ENCODE measurements around the gene CCL4. TPM values are rescaled to one million over a fixed set of nuclear protein-coding genes. Genes with fewer than 3 reads are reported as not detected.

The CCL4 gene
- total and polyA plus RNA-seq, 2 experiments from 2014 or later, result not detected

DNA sequence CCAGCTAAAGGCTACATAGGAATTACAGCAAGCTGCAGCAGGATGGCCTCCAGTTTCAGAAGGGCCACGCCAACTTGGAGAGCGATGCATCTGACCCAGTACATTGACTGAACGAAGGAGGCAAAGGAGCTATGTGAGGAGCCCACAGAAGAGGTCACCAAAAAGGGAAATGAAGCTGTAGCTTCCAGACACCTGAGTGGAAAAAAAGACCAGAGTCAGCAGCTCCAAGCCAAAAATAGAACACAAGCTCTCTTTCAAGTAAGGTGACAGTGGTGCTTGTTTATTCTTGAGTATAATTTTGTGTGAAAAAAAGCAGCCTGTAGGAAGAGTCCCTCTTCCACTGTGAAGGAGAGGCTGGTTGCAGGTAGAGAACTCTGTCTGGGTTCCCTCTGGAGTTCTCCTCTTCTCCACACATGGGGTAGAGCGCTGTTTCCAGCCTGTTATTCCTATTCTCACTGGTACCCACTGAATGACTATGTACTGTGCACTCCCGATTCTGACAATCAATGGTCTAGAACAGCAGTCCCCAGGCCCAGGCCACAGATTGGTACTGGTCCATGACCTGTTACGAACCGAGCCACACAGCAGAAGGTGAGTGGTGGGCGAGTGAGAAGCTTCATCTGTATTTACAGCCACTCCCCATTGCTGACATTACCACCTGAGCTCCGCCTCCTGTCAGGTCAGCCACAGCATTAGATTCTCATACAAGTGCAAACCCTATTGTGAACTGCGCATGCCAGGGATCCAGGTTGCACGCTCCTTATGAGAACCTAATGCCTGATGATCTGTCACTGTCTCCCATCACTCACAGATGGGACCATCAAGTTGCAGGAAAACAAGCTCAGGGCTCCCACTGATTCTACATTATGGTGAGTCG lies 15.1 kb downstream of the CCL4 start (continued):
- TF ChIP-seq EZH2 (IDR thresholded peaks at IDR 0.05; ENCODE audit: low read depth, unreplicated experiment) (no peak), ETS1 (IDR thresholded peaks at IDR 0.05) (no peak), NANOG (IDR thresholded peaks at IDR 0.05; ENCODE audit: borderline replicate concordance) (no peak), JUNB (IDR thresholded peaks at IDR 0.05; ENCODE audit: unreplicated experiment) (no peak), EZH2phosphoT487 (IDR thresholded peaks at IDR 0.05; ENCODE audit: unreplicated experiment) (no peak), STAT1 (IDR thresholded peaks at IDR 0.05; ENCODE audit: unreplicated experiment) (no peak), ZNF331 (CRISPR knock-in tag; IDR thresholded peaks at IDR 0.05; ENCODE audit: low read depth) (no peak), POLR2AphosphoS5 (IDR thresholded peaks at IDR 0.05; ENCODE audit: low read depth) (no peak)

- TF ChIP-seq CREB1 (CRISPR knock-in tag; IDR thresholded peaks at IDR 0.05; ENCODE audit: low read depth) (no peak), JUNB (IDR thresholded peaks at IDR 0.05; ENCODE audit: unreplicated experiment) (no peak), REST (IDR thresholded peaks at IDR 0.05; ENCODE audit: unreplicated experiment) (no peak), ZNF114 (CRISPR knock-in tag; IDR thresholded peaks at IDR 0.05) (no peak), ZNF331 (CRISPR knock-in tag; IDR thresholded peaks at IDR 0.05; ENCODE audit: low read depth) (no peak)
- TF ChIP-seq, protein P1, sequence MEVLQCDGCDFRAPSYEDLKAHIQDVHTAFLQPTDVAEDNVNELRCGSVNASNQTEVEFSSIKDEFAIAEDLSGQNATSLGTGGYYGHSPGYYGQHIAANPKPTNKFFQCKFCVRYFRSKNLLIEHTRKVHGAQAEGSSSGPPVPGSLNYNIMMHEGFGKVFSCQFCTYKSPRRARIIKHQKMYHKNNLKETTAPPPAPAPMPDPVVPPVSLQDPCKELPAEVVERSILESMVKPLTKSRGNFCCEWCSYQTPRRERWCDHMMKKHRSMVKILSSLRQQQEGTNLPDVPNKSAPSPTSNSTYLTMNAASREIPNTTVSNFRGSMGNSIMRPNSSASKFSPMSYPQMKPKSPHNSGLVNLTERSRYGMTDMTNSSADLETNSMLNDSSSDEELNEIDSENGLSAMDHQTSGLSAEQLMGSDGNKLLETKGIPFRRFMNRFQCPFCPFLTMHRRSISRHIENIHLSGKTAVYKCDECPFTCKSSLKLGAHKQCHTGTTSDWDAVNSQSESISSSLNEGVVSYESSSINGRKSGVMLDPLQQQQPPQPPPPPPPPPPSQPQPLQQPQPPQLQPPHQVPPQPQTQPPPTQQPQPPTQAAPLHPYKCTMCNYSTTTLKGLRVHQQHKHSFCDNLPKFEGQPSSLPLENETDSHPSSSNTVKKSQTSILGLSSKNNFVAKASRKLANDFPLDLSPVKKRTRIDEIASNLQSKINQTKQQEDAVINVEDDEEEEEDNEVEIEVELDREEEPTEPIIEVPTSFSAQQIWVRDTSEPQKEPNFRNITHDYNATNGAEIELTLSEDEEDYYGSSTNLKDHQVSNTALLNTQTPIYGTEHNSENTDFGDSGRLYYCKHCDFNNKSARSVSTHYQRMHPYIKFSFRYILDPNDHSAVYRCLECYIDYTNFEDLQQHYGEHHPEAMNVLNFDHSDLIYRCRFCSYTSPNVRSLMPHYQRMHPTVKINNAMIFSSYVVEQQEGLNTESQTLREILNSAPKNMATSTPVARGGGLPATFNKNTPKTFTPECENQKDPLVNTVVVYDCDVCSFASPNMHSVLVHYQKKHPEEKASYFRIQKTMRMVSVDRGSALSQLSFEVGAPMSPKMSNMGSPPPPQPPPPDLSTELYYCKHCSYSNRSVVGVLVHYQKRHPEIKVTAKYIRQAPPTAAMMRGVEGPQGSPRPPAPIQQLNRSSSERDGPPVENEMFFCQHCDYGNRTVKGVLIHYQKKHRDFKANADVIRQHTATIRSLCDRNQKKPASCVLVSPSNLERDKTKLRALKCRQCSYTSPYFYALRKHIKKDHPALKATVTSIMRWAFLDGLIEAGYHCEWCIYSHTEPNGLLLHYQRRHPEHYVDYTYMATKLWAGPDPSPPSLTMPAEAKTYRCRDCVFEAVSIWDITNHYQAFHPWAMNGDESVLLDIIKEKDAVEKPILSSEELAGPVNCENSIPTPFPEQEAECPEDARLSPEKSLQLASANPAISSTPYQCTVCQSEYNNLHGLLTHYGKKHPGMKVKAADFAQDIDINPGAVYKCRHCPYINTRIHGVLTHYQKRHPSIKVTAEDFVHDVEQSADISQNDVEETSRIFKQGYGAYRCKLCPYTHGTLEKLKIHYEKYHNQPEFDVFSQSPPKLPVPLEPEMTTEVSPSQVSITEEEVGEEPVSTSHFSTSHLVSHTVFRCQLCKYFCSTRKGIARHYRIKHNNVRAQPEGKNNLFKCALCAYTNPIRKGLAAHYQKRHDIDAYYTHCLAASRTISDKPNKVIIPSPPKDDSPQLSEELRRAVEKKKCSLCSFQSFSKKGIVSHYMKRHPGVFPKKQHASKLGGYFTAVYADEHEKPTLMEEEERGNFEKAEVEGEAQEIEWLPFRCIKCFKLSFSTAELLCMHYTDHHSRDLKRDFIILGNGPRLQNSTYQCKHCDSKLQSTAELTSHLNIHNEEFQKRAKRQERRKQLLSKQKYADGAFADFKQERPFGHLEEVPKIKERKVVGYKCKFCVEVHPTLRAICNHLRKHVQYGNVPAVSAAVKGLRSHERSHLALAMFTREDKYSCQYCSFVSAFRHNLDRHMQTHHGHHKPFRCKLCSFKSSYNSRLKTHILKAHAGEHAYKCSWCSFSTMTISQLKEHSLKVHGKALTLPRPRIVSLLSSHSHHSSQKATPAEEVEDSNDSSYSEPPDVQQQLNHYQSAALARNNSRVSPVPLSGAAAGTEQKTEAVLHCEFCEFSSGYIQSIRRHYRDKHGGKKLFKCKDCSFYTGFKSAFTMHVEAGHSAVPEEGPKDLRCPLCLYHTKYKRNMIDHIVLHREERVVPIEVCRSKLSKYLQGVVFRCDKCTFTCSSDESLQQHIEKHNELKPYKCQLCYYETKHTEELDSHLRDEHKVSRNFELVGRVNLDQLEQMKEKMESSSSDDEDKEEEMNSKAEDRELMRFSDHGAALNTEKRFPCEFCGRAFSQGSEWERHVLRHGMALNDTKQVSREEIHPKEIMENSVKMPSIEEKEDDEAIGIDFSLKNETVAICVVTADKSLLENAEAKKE (CRISPR knock-in tag; IDR thresholded peaks at IDR 0.05), result no peak
- H2AFZ ChIP-seq, result no peak overlapping the region
- ATAC-seq, result no peak
- H3K4me2 ChIP-seq, result no peak overlapping the region
- no peaks in the 10 kb centered on the region for H3K79me2 ChIP-seq (replicated peaks; ENCODE audit: insufficient read depth)
- H3K9me3 Mint-ChIP-seq, result peaks cover 24% of the 10 kb centered on the region
- H3K27me3 ChIP-seq (ENCODE audit: insufficient read depth), result no peaks in the 10 kb centered on the region
- peaks cover 13% of the 10 kb centered on the region; the same call in 2 of the 3 replicates for H3K36me3 Mint-ChIP-seq (ENCODE audit: low read depth)
- DNase-seq (ENCODE audit: low spot score), result no peak
- no peaks in the 10 kb centered on the region for H4K20me1 ChIP-seq (replicated peaks; ENCODE audit: insufficient read depth)
- H3K27ac Mint-ChIP-seq, result no peak overlapping the region
- H3K4me1 Mint-ChIP-seq, result peaks cover 20% of the 10 kb centered on the region
- no peak overlapping the region for H3K4me3 ChIP-seq
- no peak overlapping the region for H3K27ac ChIP-seq (ENCODE audit: low read depth)
- H3K4me1 ChIP-seq (ENCODE audit: insufficient read depth), result peaks cover 21% of the 10 kb centered on the region
- no peaks in the 10 kb centered on the region for H3F3A ChIP-seq (replicated peaks; ENCODE audit: low read depth)
- H3K27me3 Mint-ChIP-seq (ENCODE audit: insufficient read depth, low read depth, poor library complexity), result peaks cover 8% of the 10 kb centered on the region
- H3K36me3 ChIP-seq (ENCODE audit: insufficient read depth), result peaks cover 7% of the 10 kb centered on the region; the same call in 1 of the 2 replicates
- no peak overlapping the region for H3K4me3 Mint-ChIP-seq
- no peaks in the 10 kb centered on the region; the same call in 1 of the 2 replicates for H3K9me2 ChIP-seq (ENCODE audit: insufficient read depth)
Observed at GRCh38 chr17:36120221-36120620, 16.6 kb downstream of the CCL4 start.
